Small intestine (tissue), 7 donors: ENCODE results near the gene C17orf107. TPM values are rescaled to one million over a fixed set of nuclear protein-coding genes. Genes with fewer than 3 reads are reported as not detected.
A peak's percentile ranks its signal among the peaks of the same experiment; 100 is the strongest.

ENCODE experiments used
- DNase-seq, 2 donors: peaks; one replicate each; pipeline versions ENCODE4 v3.0.0 to v3.0.0-alpha.2; 2013
- FAIRE-seq: peaks from 2 replicates; lab custom pipeline; 2012; peaks lifted over from hg19 to GRCh38; lab: Jason Lieb, UNC
- H3K27ac ChIP-seq, 3 donors: one replicate each; pipeline ENCODE4 v1.5.1; 2013; ENCODE audit warnings: low read length in 2 of 3, mild to moderate bottlenecking in 2 of 3, control low read depth in 1 of 3, inconsistent platforms in 1 of 3, low read depth in 1 of 3, moderate library complexity in 1 of 3
- H3K27me3 ChIP-seq, 3 donors: one replicate each; pipeline ENCODE4 v1.6.1; 2013; ENCODE audit warnings: low read length in 3 of 3, inconsistent platforms in 1 of 3; ENCODE audit not compliant: control insufficient read depth in 3 of 3, insufficient read depth in 3 of 3
- H3K36me3 ChIP-seq, 3 donors: one replicate each; pipeline ENCODE4 v1.6.1; 2013; ENCODE audit warnings: low read length in 3 of 3, inconsistent platforms in 1 of 3, low read depth in 1 of 3, mild to moderate bottlenecking in 1 of 3, moderate library complexity in 1 of 3; ENCODE audit not compliant: control insufficient read depth in 3 of 3, insufficient read depth in 2 of 3
- H3K4me1 ChIP-seq, 3 donors: one replicate each; pipeline ENCODE4 v1.6.1; 2013; ENCODE audit warnings: low read length in 2 of 3, inconsistent platforms in 1 of 3, low read depth in 1 of 3, mild to moderate bottlenecking in 1 of 3, moderate library complexity in 1 of 3; ENCODE audit not compliant: control insufficient read depth in 3 of 3, insufficient read depth in 2 of 3
- H3K4me3 ChIP-seq, 3 donors: one replicate each; pipeline ENCODE4 v1.5.1; 2013; ENCODE audit warnings: low read length in 3 of 3, control low read depth in 1 of 3, inconsistent platforms in 1 of 3, low read depth in 1 of 3, mild to moderate bottlenecking in 1 of 3, moderate library complexity in 1 of 3
- H3K9me3 ChIP-seq, 2 donors: one replicate each; pipeline ENCODE4 v1.6.1; 2013; ENCODE audit warnings: low read depth in 1 of 2, low read length in 1 of 2; ENCODE audit not compliant: control insufficient read depth in 2 of 2, insufficient read depth in 1 of 2
- WGBS, 3 donors: extraction: QIAGEN DNeasy Blood & Tissue Kit; methylation state at CpG; one replicate each; pipeline ENCODE4 v1.1.7; 2013; 5-methylcytosine and 5-hydroxymethylcytosine counted together
- polyA plus RNA-seq, 4 donors: library from polyadenylated mRNA; stranded (reverse) in 3 of 4; unstranded in 1 of 4; fragments of 200-250 nt in 3 of 4; fragments of 120-200 nt in 1 of 4; gene quantifications; one replicate each; pipeline versions ENCODE4 v1.2.1 to v1.2.3, GENCODE V29; 2013
- donor health status: healthy with polysubstance abuse.
- donor health status: control.
- donor health status: control.
- donor health status: Bipolar disorder and iron deficiency.
- donor health status: healthy.

Gene C17orf107
- polyA plus RNA-seq, 4 donors: 0.45 to 2.2 (median 1.2) TPM

DNA sequence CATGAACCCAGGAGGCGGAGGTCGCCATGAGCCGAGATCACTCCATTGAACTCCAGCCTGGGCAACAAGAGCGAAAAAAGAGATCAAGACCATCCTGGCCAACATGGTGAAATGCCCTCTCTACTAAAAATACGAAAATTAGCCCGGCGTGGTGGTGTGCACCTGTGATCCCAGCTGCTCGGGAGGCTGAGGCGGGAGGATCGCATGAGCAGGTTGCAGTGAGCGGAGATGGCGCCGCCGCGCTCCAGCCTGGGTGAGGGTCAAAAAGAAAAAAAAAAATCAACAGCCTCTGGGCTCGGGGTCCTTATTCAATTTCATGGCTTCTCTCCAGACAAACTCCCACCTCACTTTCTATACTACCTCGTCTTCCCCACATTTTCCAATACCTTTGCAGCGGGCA, 29.5 kb downstream of the C17orf107 start:
- Histone ChIP-seq H3K27ac (no peak overlapping the region), H3K4me1 (peaks cover 0 to under 1% (median under 1%) of the 10 kb centered on the region in 3 donors), H3K27me3 (no peaks in the 10 kb centered on the region), H3K9me3 (no peaks in the 10 kb centered on the region), H3K4me3 (no peak overlapping the region), H3K36me3 (peaks cover 0 to 12% (median 0%) of the 10 kb centered on the region in 3 donors)
- 97% methylated on average over 18 of the region's 18 CpGs for WGBS, 3 donors
- DNase-seq: no peak
- no peak for FAIRE-seq

DNA sequence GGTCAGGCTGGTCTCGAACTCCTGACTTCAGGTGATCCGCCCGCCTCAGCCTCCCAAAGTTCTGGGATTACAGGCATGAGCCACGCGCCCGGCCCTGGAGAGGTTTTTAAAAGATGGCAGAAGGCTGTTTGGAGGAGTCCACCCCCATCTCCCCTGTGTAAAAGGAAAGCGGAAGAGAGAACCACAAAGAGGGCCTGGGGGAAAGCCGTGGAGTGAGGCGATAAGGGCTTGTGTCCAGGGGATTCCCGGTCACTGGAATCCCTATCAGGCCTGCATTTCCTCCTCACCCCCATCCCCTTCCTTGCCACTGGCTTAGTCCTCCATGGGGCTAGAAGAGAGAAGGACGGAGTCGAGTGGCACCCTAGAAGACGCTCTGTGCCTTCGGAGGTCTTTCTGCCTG, 32.6 kb downstream of the C17orf107 start, which contains the start of gene GP1BA:
Gene GP1BA (plus strand): TSS at position 315 of the 400 bp plus-strand sequence. CDS start 328 bp downstream, outside the sequence.
- WGBS, 3 donors: 77 to 91% (median 82%) methylated on average over 14 of the region's 14 CpGs
- Histone ChIP-seq H3K9me3 (no peaks in the 10 kb centered on the region), H3K27ac (no peak within 1 kb of the TSS), H3K4me3 (no peak within 1 kb of the TSS), H3K4me1 (peaks cover 0 to 7% (median 5%) of the 10 kb centered on the region in 3 donors), H3K36me3 (peaks cover 0 to 32% (median 0%) of the 10 kb centered on the region in 3 donors), H3K27me3 (no peaks in the 10 kb centered on the region)
- DNase-seq (no peak), FAIRE-seq (no peak)

GRCh38 chr17:4932756-4933155, 33.4 kb downstream of the C17orf107 start:
- no peak for DNase-seq

DNA sequence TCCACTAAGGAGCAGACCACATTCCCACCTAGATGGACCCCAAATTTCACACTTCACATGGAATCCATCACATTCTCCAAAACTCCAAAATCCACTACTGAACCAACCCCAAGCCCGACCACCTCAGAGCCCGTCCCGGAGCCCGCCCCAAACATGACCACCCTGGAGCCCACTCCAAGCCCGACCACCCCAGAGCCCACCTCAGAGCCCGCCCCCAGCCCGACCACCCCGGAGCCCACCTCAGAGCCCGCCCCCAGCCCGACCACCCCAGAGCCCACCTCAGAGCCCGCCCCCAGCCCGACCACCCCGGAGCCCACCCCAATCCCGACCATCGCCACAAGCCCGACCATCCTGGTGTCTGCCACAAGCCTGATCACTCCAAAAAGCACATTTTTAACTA, 34.3 kb downstream of the C17orf107 start:
- 74 to 76% (median 76%) methylated on average over 14 to 16 of the region's 16 CpGs for WGBS, 3 donors
- no peaks in the 10 kb centered on the region for H3K27me3 ChIP-seq

More at GRCh38 chr17:4932756-4933155, 33.4 kb downstream of the C17orf107 start:
- 91 to 94% (median 94%) methylated on average over 12 of the region's 12 CpGs for WGBS, 3 donors
- Histone ChIP-seq H3K36me3 (peaks cover 2 to 40% (median 3%) of the 10 kb centered on the region in 3 donors), H3K27ac (no peak overlapping the region), H3K4me3 (no peak overlapping the region), H3K27me3 (no peaks in the 10 kb centered on the region), H3K4me1 (peaks cover 0 to 7% (median 5%) of the 10 kb centered on the region in 3 donors), H3K9me3 (no peaks in the 10 kb centered on the region)
- FAIRE-seq: no peak

GRCh38 chr17:4934173-4934979, 35.0 kb downstream of the C17orf107 start:
- 32 to 48% (median 39%) methylated on average over 14 of the region's 14 CpGs for WGBS, 3 donors

More for the DNA sequence above, 34.3 kb downstream of the C17orf107 start:
- Histone ChIP-seq H3K4me3 (no peak overlapping the region), H3K4me1 (peaks cover under 1 to 12% (median 7%) of the 10 kb centered on the region in 3 donors), H3K36me3 (peaks cover 2 to 48% (median 3%) of the 10 kb centered on the region in 3 donors), H3K27ac (no peak overlapping the region), H3K9me3 (no peaks in the 10 kb centered on the region)
- FAIRE-seq: no peak
- DNase-seq: no peak

DNA sequence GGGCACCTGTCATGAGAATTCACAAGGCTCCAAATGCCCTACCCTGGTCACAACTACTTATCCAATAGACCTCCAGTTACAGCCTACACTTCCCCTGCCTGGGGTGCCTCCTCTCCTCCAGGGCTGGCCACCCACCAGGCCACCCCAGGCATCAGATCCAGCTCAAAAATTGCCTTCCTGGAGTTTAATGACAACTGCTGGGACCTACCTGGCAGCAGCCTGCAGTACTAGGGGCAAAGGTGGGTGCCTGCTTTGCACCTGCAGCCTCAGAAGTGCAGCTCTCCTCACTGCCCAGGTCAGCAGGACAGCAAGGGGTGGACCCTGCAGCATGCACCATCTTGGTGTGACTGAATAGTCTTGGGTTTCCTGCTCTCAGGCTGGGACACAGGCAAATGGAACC, 36.3 kb downstream of the C17orf107 start:
- no peak overlapping the region for H3K27ac ChIP-seq
- peaks cover 3 to 17% (median 7%) of the 10 kb centered on the region in 3 donors for H3K4me1 ChIP-seq
- H3K4me3 ChIP-seq: no peak overlapping the region
- H3K9me3 ChIP-seq: no peaks in the 10 kb centered on the region
- no peak for FAIRE-seq
- H3K27me3 ChIP-seq: no peaks in the 10 kb centered on the region
- peaks cover 2 to 50% (median 3%) of the 10 kb centered on the region in 3 donors for H3K36me3 ChIP-seq
- DNase-seq: no peak

More at GRCh38 chr17:4934173-4934979, 35.0 kb downstream of the C17orf107 start:
- Histone ChIP-seq H3K27me3 (no peaks in the 10 kb centered on the region), H3K4me3 (no peak overlapping the region), H3K36me3 (peaks cover 2 to 50% (median 3%) of the 10 kb centered on the region in 3 donors), H3K27ac (no peak overlapping the region), H3K4me1 (peaks cover 3 to 17% (median 7%) of the 10 kb centered on the region in 3 donors), H3K9me3 (no peaks in the 10 kb centered on the region)
- no peak for FAIRE-seq
- peak in 1 of 2 donors; percentile 23 for DNase-seq

- Histone ChIP-seq H3K4me3 (no peak overlapping the region), H3K27me3 (no peaks in the 10 kb centered on the region), H3K9me3 (no peaks in the 10 kb centered on the region), H3K4me1 (peaks cover 3 to 20% (median 11%) of the 10 kb centered on the region in 3 donors), H3K27ac (no peak overlapping the region), H3K36me3 (peaks cover 2 to 48% (median 3%) of the 10 kb centered on the region in 3 donors)
- WGBS, 3 donors: 87 to 89% (median 87%) methylated on average over 3 of the region's 3 CpGs
- no peak for FAIRE-seq
- no peak for DNase-seq
Observed at GRCh38 chr17:4936436-4936835, 37.1 kb downstream of the C17orf107 start.

DNA sequence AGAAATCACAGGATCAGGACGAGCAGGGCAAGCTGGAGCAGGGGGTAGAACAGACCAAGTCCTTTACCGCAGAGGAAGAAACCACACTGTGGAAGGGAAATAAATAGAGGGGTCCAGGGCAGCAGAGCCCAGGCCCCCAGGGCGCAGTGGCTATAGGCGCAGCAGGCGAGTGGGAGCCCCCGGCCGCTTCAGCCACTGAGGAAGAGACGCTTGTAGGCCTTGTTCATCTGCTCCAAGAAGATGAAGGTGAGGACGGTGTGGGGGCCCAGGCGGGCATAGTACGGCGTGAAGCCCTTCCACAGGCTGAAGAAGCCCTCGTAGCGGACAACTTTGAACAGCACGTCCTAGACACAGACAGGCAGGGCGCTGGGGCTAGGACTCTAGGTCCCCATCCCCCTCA, 38.2 kb downstream of the C17orf107 start:
- DNase-seq: no peak
- Histone ChIP-seq H3K36me3 (peaks cover 2 to 53% (median 6%) of the 10 kb centered on the region in 3 donors), H3K9me3 (no peaks in the 10 kb centered on the region), H3K4me1 (peaks cover 3 to 27% (median 12%) of the 10 kb centered on the region in 3 donors), H3K27me3 (no peaks in the 10 kb centered on the region), H3K4me3 (no peak overlapping the region), H3K27ac (no peak overlapping the region)
- 93 to 95% (median 95%) methylated on average over 15 to 16 of the region's 16 CpGs for WGBS, 3 donors
- FAIRE-seq: no peak
